ENCODE measurements around the gene GALNT4. TPM values are rescaled to one million over a fixed set of nuclear protein-coding genes. Genes with fewer than 3 reads are reported as not detected.

GALNT4 gene
- total RNA-seq, 1 donor from 2014 or later, result 5.7 TPM

- no peak overlapping the region for H3K27ac Mint-ChIP-seq (ENCODE audit: unreplicated experiment)
Observed at GRCh38 chr12:89507015-89507824, 17.4 kb downstream of the GALNT4 start.

DNA sequence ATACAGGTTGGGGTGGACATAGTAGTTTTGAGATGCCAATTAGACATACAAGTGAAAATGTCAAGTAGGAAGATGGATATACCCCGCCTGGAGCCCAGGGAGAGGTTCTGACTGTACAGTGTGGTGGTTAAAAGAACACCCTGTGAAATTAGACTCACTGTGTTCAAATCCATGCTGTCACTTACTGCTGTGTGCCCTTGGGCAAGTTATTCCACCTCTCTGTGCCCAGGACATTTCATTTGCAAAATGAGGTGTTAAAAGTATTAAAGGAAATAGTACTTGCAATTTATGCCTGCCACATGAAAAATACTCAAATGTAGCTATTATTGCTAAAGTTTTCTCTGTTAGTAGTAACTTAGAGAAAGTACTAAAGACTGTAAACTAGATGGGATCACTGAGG, 18.5 kb downstream of the GALNT4 start:
- Mint-ChIP-seq H3K27me3 (ENCODE audit: unreplicated experiment) (no peaks in the 10 kb centered on the region), H3K27ac (ENCODE audit: unreplicated experiment) (peak overlapping the region; percentile 27), H3K9me3 (ENCODE audit: unreplicated experiment) (no peaks in the 10 kb centered on the region), H3K4me3 (ENCODE audit: unreplicated experiment) (no peak overlapping the region), H3K4me1 (ENCODE audit: unreplicated experiment) (peaks cover 15% of the 10 kb centered on the region), H3K36me3 (ENCODE audit: low read depth, unreplicated experiment) (peaks cover 4% of the 10 kb centered on the region)
- TF ChIP-seq CTCF (IDR thresholded peaks at IDR 0.05; ENCODE audit: unreplicated experiment), result no peak
- DNase-seq (ENCODE audit: low spot score), result no peak

More at GRCh38 chr12:89507015-89507824, 17.4 kb downstream of the GALNT4 start:
- no peak for TF ChIP-seq CTCF (IDR thresholded peaks at IDR 0.05; ENCODE audit: unreplicated experiment)
- H3K4me1 Mint-ChIP-seq (ENCODE audit: unreplicated experiment), result peaks cover 15% of the 10 kb centered on the region
- peaks cover 4% of the 10 kb centered on the region for H3K36me3 Mint-ChIP-seq (ENCODE audit: low read depth, unreplicated experiment)
- no peaks in the 10 kb centered on the region for H3K9me3 Mint-ChIP-seq (ENCODE audit: unreplicated experiment)
- no peaks in the 10 kb centered on the region for H3K27me3 Mint-ChIP-seq (ENCODE audit: unreplicated experiment)
- no peak overlapping the region for H3K4me3 Mint-ChIP-seq (ENCODE audit: unreplicated experiment)
- DNase-seq (ENCODE audit: low spot score), result no peak

DNA sequence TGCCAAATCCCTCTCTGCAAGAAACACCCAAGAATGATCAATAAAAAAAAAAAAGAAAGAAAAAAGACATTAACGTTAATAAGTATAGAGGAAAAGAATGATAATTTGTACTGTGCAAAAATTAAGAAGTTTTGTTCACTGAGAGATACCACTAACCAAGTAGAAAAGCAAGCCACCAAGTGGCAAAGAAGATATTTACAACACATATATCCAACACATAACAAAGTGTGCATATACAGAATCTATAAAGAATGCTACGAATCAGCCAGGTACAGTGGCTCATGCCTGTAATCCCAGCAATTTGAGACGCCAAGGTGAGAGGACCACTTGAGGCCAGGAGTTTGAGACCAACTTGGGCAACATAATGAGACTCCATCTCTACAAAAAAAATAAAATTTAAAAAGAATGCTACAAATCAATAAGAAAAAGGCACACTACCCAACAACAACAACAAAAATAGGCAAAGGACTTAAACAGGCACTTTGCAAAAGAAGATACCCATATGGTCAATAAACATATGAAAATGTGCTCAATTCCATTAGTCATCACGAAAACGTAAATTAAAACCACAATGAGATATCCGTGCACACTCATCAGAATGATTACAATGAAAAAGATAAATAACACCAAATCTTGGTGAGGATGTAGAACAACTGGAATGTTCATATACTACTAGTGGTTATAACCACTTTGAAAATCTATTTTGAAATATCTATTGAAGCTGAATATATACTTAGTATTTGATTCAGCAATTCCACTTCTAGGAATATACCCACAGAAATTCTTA, 19.8 kb downstream of the GALNT4 start:
- TF ChIP-seq CTCF (IDR thresholded peaks at IDR 0.05; ENCODE audit: unreplicated experiment), result no peak
- DNase-seq (ENCODE audit: low spot score), result no peak
- H3K27me3 Mint-ChIP-seq (ENCODE audit: unreplicated experiment), result no peaks in the 10 kb centered on the region
- peaks cover 15% of the 10 kb centered on the region for H3K4me1 Mint-ChIP-seq (ENCODE audit: unreplicated experiment)
- H3K27ac Mint-ChIP-seq (ENCODE audit: unreplicated experiment), result no peak overlapping the region
- peaks cover 4% of the 10 kb centered on the region for H3K36me3 Mint-ChIP-seq (ENCODE audit: low read depth, unreplicated experiment)
- no peaks in the 10 kb centered on the region for H3K9me3 Mint-ChIP-seq (ENCODE audit: unreplicated experiment)
- H3K4me3 Mint-ChIP-seq (ENCODE audit: unreplicated experiment), result no peak overlapping the region

GRCh38 chr12:89501793-89502192, 22.8 kb downstream of the GALNT4 start:
- TF ChIP-seq CTCF (IDR thresholded peaks at IDR 0.05; ENCODE audit: unreplicated experiment), result no peak
- Mint-ChIP-seq H3K4me1 (ENCODE audit: unreplicated experiment) (peaks cover 7% of the 10 kb centered on the region), H3K4me3 (ENCODE audit: unreplicated experiment) (no peak overlapping the region), H3K27ac (ENCODE audit: unreplicated experiment) (no peak overlapping the region), H3K36me3 (ENCODE audit: low read depth, unreplicated experiment) (peaks cover 4% of the 10 kb centered on the region), H3K27me3 (ENCODE audit: unreplicated experiment) (no peaks in the 10 kb centered on the region), H3K9me3 (ENCODE audit: unreplicated experiment) (no peaks in the 10 kb centered on the region)
- DNase-seq (ENCODE audit: low spot score), result no peak

DNA sequence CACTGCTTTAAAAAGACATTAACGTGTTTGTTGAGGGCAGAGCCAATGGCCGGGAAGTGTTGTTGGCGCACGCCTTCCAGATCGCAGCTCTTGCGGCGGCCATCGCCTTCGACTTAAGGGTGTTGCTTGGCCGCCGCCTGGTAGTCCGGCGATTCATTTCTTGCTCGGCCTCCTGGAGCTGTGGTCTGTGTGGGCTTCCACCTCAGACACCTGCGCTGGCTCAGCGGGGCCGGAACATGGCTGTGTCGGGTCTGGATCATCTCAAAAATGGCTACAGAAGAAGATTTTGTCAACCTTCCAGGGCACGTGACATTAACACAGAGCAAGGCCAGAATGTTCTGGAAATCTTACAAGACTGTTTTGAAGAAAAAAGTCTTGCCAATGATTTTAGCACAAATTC, 24.7 kb downstream of the GALNT4 start:
- DNase-seq (ENCODE audit: low spot score), result no peak
- Mint-ChIP-seq H3K9me3 (ENCODE audit: unreplicated experiment) (no peaks in the 10 kb centered on the region), H3K4me1 (ENCODE audit: unreplicated experiment) (no peaks in the 10 kb centered on the region), H3K27ac (ENCODE audit: unreplicated experiment) (no peak overlapping the region), H3K4me3 (ENCODE audit: unreplicated experiment) (peak overlapping the region; percentile 21), H3K27me3 (ENCODE audit: unreplicated experiment) (no peaks in the 10 kb centered on the region), H3K36me3 (ENCODE audit: low read depth, unreplicated experiment) (peaks cover 11% of the 10 kb centered on the region)
- TF ChIP-seq CTCF (IDR thresholded peaks at IDR 0.05; ENCODE audit: unreplicated experiment), result no peak

Measured in endothelial cell (in vitro differentiated cells).